ENCODE measurements around the gene GLT1D1.

Gene GLT1D1

DNA sequence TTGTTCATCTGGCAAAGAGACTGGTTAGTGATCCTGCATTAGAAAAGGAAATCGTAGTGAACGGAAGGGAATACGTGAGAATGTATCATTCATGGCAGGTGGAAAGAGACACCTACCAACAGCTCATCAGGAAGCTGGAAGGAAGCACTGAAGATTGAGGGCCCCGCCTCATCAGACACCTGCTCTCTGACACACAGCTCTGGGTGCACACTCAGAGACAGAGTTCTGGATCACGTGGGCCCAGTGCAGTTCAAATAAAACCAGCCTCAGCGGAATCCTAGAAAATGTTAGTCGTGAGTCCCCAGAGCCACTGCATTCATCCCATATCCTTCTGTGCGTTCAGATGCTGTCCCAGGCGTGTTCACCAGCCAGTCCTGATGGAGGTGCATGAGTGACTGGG lies 129.7 kb downstream of the GLT1D1 start:
- Mint-ChIP-seq H3K36me3 (peaks cover 0 to 2% of the 10 kb centered on the region in 2 donors), H3K27me3 (peaks cover 49 to 62% of the 10 kb centered on the region in 2 donors), H3K4me3 (no peak overlapping the region), H3K27ac (no peak overlapping the region), H3K4me1 (no peaks in the 10 kb centered on the region), H3K9me3 (no peaks in the 10 kb centered on the region)
- DNase-seq (no peak), ATAC-seq (replicated peaks) (no peak)

DNA sequence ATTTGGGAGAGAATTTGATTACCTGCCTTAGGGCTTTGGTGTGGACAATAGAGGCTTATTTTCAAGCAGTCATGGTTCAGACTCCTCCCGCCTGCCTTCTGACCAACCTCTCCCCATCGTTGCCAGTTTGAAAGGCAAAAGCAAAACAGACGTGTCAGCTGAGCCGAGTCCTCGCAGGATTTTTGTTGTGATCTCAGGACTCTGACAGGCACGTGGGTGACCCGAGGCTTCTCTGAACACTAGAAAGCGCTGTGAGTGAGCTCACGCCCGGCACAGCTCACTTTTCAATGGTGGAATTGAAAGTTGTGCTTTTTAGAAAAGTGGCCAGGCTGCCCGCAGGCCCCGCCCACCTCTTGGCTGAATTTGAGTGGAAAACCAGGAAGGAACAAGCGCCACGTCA lies 130.1 kb downstream of the GLT1D1 start:
- no peaks in the 10 kb centered on the region for H3K4me1 Mint-ChIP-seq
- H3K36me3 Mint-ChIP-seq: peaks cover 0 to 2% of the 10 kb centered on the region in 2 donors
- H3K27me3 Mint-ChIP-seq: peaks cover 45 to 59% of the 10 kb centered on the region in 2 donors
- no peak for ATAC-seq (replicated peaks)
- H3K27ac Mint-ChIP-seq: no peak overlapping the region
- no peak for DNase-seq
- no peak overlapping the region for H3K4me3 Mint-ChIP-seq
- no peaks in the 10 kb centered on the region for H3K9me3 Mint-ChIP-seq

DNA sequence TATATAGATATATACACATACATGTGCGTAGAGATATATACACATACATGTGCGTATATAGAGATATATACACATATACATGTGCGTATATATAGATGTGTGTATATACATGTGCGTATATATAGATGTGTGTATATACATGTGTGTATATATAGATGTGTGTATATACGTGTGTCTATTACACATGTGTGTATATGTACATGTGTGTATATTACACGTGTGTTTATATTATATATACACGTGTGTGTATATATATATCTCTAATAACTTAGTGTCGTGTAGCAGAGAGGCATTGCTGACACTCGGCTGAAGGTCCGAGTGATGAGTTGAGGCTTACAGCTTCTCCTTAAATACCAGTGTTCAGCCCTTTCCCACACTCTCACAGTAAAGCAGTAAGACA lies 133.7 kb downstream of the GLT1D1 start:
- Mint-ChIP-seq H3K27ac (no peak overlapping the region), H3K9me3 (no peaks in the 10 kb centered on the region), H3K36me3 (peaks cover 0 to 2% of the 10 kb centered on the region in 2 donors), H3K4me1 (no peaks in the 10 kb centered on the region), H3K4me3 (no peak overlapping the region), H3K27me3 (peaks cover 16 to 34% of the 10 kb centered on the region in 2 donors)
- DNase-seq: no peak
- ATAC-seq (replicated peaks): no peak

DNA sequence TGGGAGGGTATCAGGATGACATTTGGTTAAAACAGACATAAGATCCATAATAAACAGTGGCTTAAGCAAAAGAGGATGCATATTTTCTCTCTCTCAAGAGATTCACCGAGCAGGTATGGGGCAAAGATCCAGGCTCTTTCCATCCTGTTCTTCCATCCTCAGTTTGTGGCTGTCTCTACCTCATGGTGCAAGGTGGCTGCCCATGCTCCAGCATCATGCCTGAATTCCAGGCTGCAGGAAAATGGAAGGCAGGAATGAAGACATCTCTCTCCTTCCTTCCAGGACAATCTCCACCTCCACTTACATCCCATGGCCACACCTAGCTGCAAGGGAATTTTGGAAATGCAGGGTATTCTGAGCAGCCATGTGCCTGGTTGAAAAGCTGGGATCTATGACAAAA lies 136.0 kb downstream of the GLT1D1 start:
- Mint-ChIP-seq H3K4me3 (no peak overlapping the region), H3K27me3 (peaks cover 5 to 16% of the 10 kb centered on the region in 2 donors), H3K4me1 (no peaks in the 10 kb centered on the region), H3K27ac (no peak overlapping the region), H3K36me3 (no peaks in the 10 kb centered on the region), H3K9me3 (no peaks in the 10 kb centered on the region)
- ATAC-seq (replicated peaks): no peak
- no peak for DNase-seq

DNA sequence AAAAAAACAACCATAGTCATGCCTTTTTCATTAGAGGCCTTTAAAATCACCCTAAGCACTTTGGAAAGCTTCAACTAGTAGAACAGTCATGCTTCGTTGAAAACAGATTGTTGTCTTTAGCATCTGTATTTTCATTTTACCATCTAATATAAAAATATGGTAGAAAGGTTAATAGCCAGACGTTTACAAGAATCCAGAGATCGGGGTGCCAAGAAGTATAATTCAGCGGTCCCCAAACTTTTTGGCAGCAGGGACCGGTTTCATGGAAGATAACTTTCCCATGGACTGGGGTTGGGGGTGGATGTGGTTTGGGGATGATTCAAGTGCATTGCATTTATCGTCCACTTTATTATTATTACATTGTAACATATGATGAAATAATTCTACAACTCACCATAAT lies 138.4 kb downstream of the GLT1D1 start:
- H3K27ac Mint-ChIP-seq: no peak overlapping the region
- no peaks in the 10 kb centered on the region for H3K9me3 Mint-ChIP-seq
- no peak overlapping the region for H3K4me3 Mint-ChIP-seq
- H3K27me3 Mint-ChIP-seq: peaks cover 14 to 16% of the 10 kb centered on the region in 2 donors
- ATAC-seq (replicated peaks) (no peak), DNase-seq (no peak)
- no peaks in the 10 kb centered on the region for H3K4me1 Mint-ChIP-seq
- H3K36me3 Mint-ChIP-seq: no peaks in the 10 kb centered on the region

DNA sequence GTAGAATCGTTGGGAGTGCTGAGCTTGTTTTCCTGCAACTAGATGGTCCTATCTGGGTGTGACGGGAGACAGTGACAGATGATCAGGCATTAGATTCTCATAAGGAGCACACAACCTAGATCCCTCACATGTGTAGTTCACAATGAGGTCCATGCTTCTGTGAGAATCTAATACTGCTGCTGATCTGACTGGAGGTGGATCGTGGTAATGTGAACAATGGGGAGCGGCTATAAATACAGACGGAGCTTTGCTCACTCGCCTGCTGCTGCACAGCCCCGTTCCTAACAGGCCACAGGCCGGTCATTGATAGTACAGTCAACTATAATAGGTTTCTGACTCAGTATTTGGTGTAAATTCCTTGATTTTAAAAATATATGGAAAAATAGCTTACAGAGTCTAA lies 138.8 kb downstream of the GLT1D1 start:
- Mint-ChIP-seq H3K4me1 (no peaks in the 10 kb centered on the region), H3K4me3 (no peak overlapping the region), H3K9me3 (peaks cover 0 to under 1% of the 10 kb centered on the region in 2 donors), H3K27me3 (peaks cover 15 to 16% of the 10 kb centered on the region in 2 donors), H3K27ac (no peak overlapping the region), H3K36me3 (no peaks in the 10 kb centered on the region)
- no peak for ATAC-seq (replicated peaks)
- no peak for DNase-seq

DNA sequence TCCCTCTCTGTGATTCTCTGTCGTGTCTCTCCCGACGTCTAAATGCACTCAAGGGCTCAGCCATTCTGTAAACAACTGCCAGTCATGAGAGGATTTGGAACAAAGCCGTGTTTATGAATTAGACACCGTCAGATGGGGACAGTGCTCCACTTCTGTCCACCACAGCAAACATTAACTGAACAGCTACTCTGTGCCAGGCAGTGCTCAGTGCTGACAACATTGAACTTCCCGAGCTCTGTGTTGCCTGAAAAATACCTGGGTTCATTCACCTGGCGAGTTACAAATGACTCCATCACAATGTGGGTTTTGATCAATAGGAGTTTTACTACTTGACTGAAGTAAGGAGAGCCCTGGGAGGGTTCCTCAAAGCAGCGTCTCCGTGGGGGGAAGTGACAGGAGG lies 139.3 kb downstream of the GLT1D1 start:
- peaks cover 0 to 2% of the 10 kb centered on the region in 2 donors for H3K9me3 Mint-ChIP-seq
- H3K4me3 Mint-ChIP-seq: no peak overlapping the region
- DNase-seq (no peak), ATAC-seq (replicated peaks) (no peak)
- no peaks in the 10 kb centered on the region for H3K36me3 Mint-ChIP-seq
- H3K27me3 Mint-ChIP-seq: peaks cover 12 to 13% of the 10 kb centered on the region in 2 donors
- H3K4me1 Mint-ChIP-seq: no peaks in the 10 kb centered on the region
- no peak overlapping the region for H3K27ac Mint-ChIP-seq

DNA sequence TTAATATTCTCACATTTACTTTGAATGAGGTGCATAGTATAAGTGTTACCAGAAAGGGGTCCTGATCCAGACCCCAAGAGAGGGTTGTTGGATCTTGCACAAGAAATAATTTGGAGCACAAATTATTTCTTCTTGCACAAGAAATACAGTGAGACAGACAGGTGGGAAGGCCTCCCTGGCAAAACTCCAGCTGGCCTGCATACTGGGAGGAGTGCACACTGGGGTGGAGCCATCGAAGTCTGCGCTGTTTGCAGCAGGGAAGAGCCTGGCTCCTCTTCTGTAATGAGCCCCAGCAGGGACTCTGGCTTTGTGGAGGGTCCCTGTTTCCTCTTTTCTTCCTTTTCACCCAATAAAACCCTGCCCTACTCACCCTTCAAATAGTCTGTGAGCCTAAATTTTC lies 141.6 kb downstream of the GLT1D1 start:
- H3K27me3 Mint-ChIP-seq: peaks cover 0 to 9% of the 10 kb centered on the region in 2 donors
- no peaks in the 10 kb centered on the region for H3K4me1 Mint-ChIP-seq
- H3K9me3 Mint-ChIP-seq: peaks cover 4 to 9% of the 10 kb centered on the region in 2 donors
- no peaks in the 10 kb centered on the region for H3K36me3 Mint-ChIP-seq
- H3K4me3 Mint-ChIP-seq: no peak overlapping the region
- ATAC-seq (replicated peaks) (no peak), DNase-seq (no peak)
- no peak overlapping the region for H3K27ac Mint-ChIP-seq

DNA sequence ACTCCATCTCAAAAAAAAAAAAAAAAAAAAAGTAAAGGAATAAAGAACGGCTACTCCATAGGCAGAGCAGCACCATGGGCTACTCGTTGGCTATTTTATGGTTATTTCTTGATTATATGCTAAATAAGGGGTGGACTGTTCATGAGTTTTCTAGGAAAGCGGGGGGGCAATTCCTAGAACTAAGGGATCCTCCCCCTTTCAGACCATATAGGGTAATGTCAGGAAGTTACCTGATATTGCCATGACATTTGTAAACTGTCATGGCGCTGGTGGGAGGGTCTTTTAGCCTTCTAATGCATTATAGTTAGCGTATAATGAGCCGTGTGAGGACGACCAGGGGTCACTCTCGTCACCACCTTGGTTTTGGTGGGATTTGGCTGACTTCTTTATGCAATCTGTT lies 142.3 kb downstream of the GLT1D1 start:
- Mint-ChIP-seq H3K27ac (no peak overlapping the region), H3K36me3 (no peaks in the 10 kb centered on the region), H3K4me3 (no peak overlapping the region), H3K27me3 (peaks cover 0 to 9% of the 10 kb centered on the region in 2 donors), H3K9me3 (peaks cover 4 to 9% of the 10 kb centered on the region in 2 donors), H3K4me1 (no peaks in the 10 kb centered on the region)
- ATAC-seq (replicated peaks) (no peak), DNase-seq (no peak)

DNA sequence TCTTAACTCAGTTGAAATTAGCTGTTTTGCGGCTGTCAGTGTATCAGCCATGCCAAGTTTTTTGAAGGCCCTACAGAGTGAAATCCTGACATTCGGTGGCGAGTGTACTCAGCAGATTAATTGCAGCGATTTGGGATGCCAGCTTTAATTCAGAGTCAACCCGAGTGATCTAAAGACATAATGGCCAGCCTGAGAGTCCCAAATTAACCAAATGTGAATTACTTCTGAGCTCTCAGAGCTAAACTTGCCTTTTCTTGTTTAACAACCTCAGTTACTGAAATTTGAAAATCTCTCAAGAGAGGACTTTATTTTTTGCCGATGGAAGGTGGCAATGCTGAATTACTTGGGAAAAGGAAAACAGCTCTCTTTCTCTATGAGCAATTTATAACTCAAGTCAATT lies 148.5 kb downstream of the GLT1D1 start:
- no peak overlapping the region for H3K4me3 Mint-ChIP-seq
- peaks cover 4 to 11% of the 10 kb centered on the region in 2 donors for H3K9me3 Mint-ChIP-seq
- H3K27ac Mint-ChIP-seq: no peak overlapping the region
- H3K27me3 Mint-ChIP-seq: peaks cover 10 to 14% of the 10 kb centered on the region in 2 donors
- DNase-seq (no peak), ATAC-seq (replicated peaks) (no peak)
- H3K4me1 Mint-ChIP-seq: no peaks in the 10 kb centered on the region
- H3K36me3 Mint-ChIP-seq: peaks cover 0 to 4% of the 10 kb centered on the region in 2 donors

DNA sequence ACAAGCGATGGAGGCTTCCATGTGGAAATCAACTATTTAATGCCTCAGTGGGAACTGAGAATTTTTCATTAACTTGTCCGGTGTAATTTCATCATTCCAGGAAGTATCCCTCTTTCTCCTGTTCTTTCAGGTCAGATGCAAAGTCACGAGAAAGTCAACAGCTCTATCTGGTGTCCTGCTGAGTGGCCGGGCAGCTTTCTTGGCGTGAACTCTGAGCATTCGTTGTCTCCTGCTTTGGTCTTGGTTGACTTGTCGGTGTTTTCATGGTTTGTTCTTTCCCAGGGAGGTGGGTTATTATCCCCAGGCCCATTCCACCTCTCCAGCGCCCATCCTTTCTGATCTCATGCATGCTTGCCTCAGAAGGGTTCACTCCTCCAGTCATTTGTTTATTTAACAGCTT lies 149.1 kb downstream of the GLT1D1 start:
- H3K36me3 Mint-ChIP-seq: peaks cover 0 to 4% of the 10 kb centered on the region in 2 donors
- peaks cover 4 to 9% of the 10 kb centered on the region in 2 donors for H3K9me3 Mint-ChIP-seq
- peaks cover 10 to 14% of the 10 kb centered on the region in 2 donors for H3K27me3 Mint-ChIP-seq
- DNase-seq: no peak
- no peaks in the 10 kb centered on the region for H3K4me1 Mint-ChIP-seq
- no peak for ATAC-seq (replicated peaks)
- no peak overlapping the region for H3K27ac Mint-ChIP-seq
- no peak overlapping the region for H3K4me3 Mint-ChIP-seq

DNA sequence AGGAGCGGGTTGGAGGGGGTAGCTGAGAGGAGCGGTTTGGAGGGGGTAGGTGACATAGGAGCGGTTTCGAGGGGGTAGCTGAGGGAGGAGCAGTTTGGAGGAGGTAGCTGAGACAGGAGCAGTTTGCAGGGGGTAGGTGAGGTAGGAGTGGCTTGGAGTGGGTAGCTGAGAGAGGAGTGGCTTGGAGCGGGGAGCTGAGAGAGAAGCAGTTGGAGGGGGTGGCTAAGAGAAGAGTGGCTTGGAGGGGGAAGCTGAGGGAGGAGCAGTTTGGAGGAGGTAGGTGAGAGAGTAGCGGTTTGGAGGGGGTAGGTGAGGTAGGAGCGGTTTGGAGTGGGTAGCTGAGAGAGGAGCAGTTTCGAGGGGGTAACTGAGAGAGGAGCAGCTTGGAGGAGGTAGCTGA lies 152.1 kb downstream of the GLT1D1 start:
- Mint-ChIP-seq H3K4me1 (no peaks in the 10 kb centered on the region), H3K36me3 (peaks cover 0 to 4% of the 10 kb centered on the region in 2 donors), H3K27ac (no peak overlapping the region), H3K9me3 (peaks cover 0 to 3% of the 10 kb centered on the region in 2 donors), H3K4me3 (no peak overlapping the region), H3K27me3 (peaks cover 17 to 19% of the 10 kb centered on the region in 2 donors)
- ATAC-seq (replicated peaks) (no peak), DNase-seq (no peak)

DNA sequence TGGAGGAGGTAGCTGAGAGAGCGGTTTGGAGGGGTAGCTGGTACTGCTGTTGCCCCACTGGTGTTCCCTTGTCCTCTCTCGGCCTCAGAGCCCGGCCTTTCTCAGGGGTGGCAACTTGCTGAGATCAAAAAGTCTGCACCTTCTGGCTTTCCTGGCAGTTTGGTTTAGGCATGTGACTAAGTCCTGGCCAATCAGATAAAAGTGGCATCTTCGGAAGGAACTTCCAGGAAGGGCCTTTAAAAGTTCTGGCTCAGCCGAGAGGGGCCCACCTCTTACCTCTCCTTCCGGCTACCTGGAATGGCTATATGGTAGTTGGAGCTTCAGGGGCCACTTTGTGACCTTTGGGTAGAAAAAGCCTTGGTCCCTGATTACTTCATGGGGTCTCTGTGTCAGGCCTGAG lies 152.6 kb downstream of the GLT1D1 start:
- no peak overlapping the region for H3K4me3 Mint-ChIP-seq
- ATAC-seq (replicated peaks): no peak
- H3K9me3 Mint-ChIP-seq: peaks cover 0 to 3% of the 10 kb centered on the region in 2 donors
- peaks cover 17 to 19% of the 10 kb centered on the region in 2 donors for H3K27me3 Mint-ChIP-seq
- no peak for DNase-seq
- H3K4me1 Mint-ChIP-seq: no peaks in the 10 kb centered on the region
- no peak overlapping the region for H3K27ac Mint-ChIP-seq
- peaks cover 0 to 4% of the 10 kb centered on the region in 2 donors for H3K36me3 Mint-ChIP-seq

DNA sequence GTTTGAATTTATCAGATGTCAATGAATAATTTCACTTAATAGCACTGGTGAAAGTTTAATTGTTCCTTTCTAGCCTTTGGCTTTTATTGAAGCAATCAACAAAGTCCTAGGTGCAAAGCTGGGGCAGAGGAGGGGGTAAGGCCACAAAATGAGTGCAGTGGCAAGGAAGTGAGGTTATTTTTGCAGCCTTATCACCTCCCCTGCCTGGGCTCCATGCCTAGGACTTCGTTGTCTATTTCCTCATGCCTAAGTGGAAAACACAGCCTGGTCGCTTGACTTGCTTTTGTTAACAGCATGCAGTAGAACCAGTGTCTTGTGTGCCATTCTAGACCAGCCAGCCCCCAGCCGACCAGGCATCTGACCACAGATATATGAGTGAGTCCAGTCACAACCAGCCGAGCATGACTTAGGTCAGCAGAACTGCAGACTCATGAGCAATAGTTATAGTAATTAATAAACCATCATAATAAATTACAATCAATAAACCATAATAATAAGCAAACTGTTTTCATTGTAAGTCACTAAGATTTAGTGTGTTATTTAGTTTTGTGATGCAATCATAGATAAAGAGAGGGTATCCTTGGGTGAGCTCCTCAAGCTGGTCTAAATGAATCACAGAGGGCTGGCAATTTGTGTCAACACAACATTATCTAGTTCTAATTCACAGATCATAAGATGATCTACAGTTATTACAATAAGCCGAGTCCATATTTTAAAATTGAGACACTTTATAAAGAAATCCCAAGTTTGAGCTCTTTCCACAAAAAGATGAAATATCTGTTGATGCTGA lies 156.8 kb downstream of the GLT1D1 start:
- H3K27ac Mint-ChIP-seq: no peak overlapping the region
- ATAC-seq (replicated peaks) (no peak), DNase-seq (no peak)
- peaks cover 0 to 2% of the 10 kb centered on the region in 2 donors for H3K9me3 Mint-ChIP-seq
- peaks cover 4 to 6% of the 10 kb centered on the region in 2 donors for H3K27me3 Mint-ChIP-seq
- H3K4me1 Mint-ChIP-seq: no peaks in the 10 kb centered on the region
- no peak overlapping the region for H3K4me3 Mint-ChIP-seq
- no peaks in the 10 kb centered on the region for H3K36me3 Mint-ChIP-seq

DNA sequence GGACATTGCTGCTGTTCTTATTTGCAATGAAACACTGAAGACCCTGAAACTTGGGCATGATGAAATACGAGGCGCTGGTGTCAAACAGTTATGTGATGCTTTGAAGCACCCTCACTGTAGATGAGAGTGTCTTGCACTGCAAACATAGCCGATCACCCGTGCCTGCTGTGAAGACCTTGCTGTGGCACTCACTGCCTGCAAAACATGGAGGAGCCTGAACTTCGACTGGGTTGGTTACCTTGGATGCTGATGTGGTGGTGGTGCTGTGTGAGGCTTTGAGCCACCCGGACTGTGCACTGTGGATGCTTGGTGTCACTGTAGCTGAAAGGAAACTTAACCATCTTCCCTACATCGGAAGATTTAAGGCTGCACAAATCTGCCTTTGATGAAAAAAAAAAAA lies 162.9 kb downstream of the GLT1D1 start:
- DNase-seq: no peak
- peaks cover 4 to 10% of the 10 kb centered on the region in 2 donors for H3K27me3 Mint-ChIP-seq
- peaks cover 4 to 12% of the 10 kb centered on the region in 2 donors for H3K9me3 Mint-ChIP-seq
- no peak overlapping the region for H3K27ac Mint-ChIP-seq
- no peaks in the 10 kb centered on the region for H3K4me1 Mint-ChIP-seq
- no peak for ATAC-seq (replicated peaks)
- no peak overlapping the region for H3K4me3 Mint-ChIP-seq
- no peaks in the 10 kb centered on the region for H3K36me3 Mint-ChIP-seq
